ENCODE measurements around the gene FAM53B.

Gene FAM53B

GRCh38 chr10:124704428-124705380 is 39.5 kb downstream of the FAM53B start:
- no peak for DNase-seq
- H3K4me2 ChIP-seq (ENCODE audit: low read depth, low read length): no peak overlapping the region

GRCh38 chr10:124703778-124704427 is 40.3 kb downstream of the FAM53B start:
- no peak overlapping the region for H3K9ac ChIP-seq (ENCODE audit: low read length)
- no peak for TF ChIP-seq EZH2 (optimal IDR thresholded peaks at IDR 0.05; ENCODE audit: low read depth, low read length)
- TF ChIP-seq EZH2phosphoT487 (IDR thresholded peaks at IDR 0.05; ENCODE audit: low read length): no peak
- TF ChIP-seq CTCF (IDR thresholded peaks at IDR 0.05; ENCODE audit: low read length): no peak
- H3K4me2 ChIP-seq (ENCODE audit: low read depth, low read length): no peak overlapping the region
- peaks cover 19% of the 10 kb centered on the region for H3K4me1 ChIP-seq (ENCODE audit: low read length)
- H3K27ac ChIP-seq (ENCODE audit: low read length): no peak overlapping the region
- H3K79me2 ChIP-seq (ENCODE audit: low read length): peaks cover 49% of the 10 kb centered on the region
- H3K9me2 ChIP-seq (replicated peaks; ENCODE audit: insufficient read depth, low read length): no peaks in the 10 kb centered on the region
- H3K4me3 ChIP-seq (ENCODE audit: low read length): no peak overlapping the region
- H3K9me3 ChIP-seq (replicated peaks; ENCODE audit: insufficient read depth, low read length): no peaks in the 10 kb centered on the region
- H3K27me3 ChIP-seq (replicated peaks; ENCODE audit: insufficient read depth, low read length): no peaks in the 10 kb centered on the region
- H4K20me1 ChIP-seq (ENCODE audit: insufficient read depth, low read length): no peaks in the 10 kb centered on the region
- no peak for DNase-seq
- H3F3A ChIP-seq (ENCODE audit: insufficient read depth, low read length): no peaks in the 10 kb centered on the region
- no peak overlapping the region for H2AFZ ChIP-seq (ENCODE audit: low read length)
- no peaks in the 10 kb centered on the region for H3K36me3 ChIP-seq (replicated peaks; ENCODE audit: insufficient read depth, low read length)

More at GRCh38 chr10:124704428-124705380, 39.5 kb downstream of the FAM53B start:
- no peak for TF ChIP-seq EZH2 (optimal IDR thresholded peaks at IDR 0.05; ENCODE audit: low read depth, low read length)
- TF ChIP-seq CTCF (IDR thresholded peaks at IDR 0.05; ENCODE audit: low read length): no peak
- TF ChIP-seq EZH2phosphoT487 (IDR thresholded peaks at IDR 0.05; ENCODE audit: low read length): no peak
- peaks cover 48% of the 10 kb centered on the region for H3K79me2 ChIP-seq (ENCODE audit: low read length)
- no peak overlapping the region for H3K9ac ChIP-seq (ENCODE audit: low read length)
- no peaks in the 10 kb centered on the region for H3K9me3 ChIP-seq (replicated peaks; ENCODE audit: insufficient read depth, low read length)
- H2AFZ ChIP-seq (ENCODE audit: low read length): no peak overlapping the region
- H3K27ac ChIP-seq (ENCODE audit: low read length): no peak overlapping the region
- peaks cover 19% of the 10 kb centered on the region for H3K4me1 ChIP-seq (ENCODE audit: low read length)
- H3K36me3 ChIP-seq (replicated peaks; ENCODE audit: insufficient read depth, low read length): no peaks in the 10 kb centered on the region
- no peaks in the 10 kb centered on the region for H4K20me1 ChIP-seq (ENCODE audit: insufficient read depth, low read length)
- H3F3A ChIP-seq (ENCODE audit: insufficient read depth, low read length): no peaks in the 10 kb centered on the region
- no peaks in the 10 kb centered on the region for H3K9me2 ChIP-seq (replicated peaks; ENCODE audit: insufficient read depth, low read length)
- H3K27me3 ChIP-seq (replicated peaks; ENCODE audit: insufficient read depth, low read length): no peaks in the 10 kb centered on the region
- no peak overlapping the region for H3K4me3 ChIP-seq (ENCODE audit: low read length)

GRCh38 chr10:124703372-124703771 is 40.8 kb downstream of the FAM53B start:
- Histone ChIP-seq H4K20me1 (ENCODE audit: insufficient read depth, low read length) (no peaks in the 10 kb centered on the region), H3K4me3 (ENCODE audit: low read length) (no peak overlapping the region), H3K9me3 (replicated peaks; ENCODE audit: insufficient read depth, low read length) (no peaks in the 10 kb centered on the region), H3F3A (ENCODE audit: insufficient read depth, low read length) (no peaks in the 10 kb centered on the region), H3K4me2 (ENCODE audit: low read depth, low read length) (no peak overlapping the region), H2AFZ (ENCODE audit: low read length) (no peak overlapping the region), H3K36me3 (replicated peaks; ENCODE audit: insufficient read depth, low read length) (no peaks in the 10 kb centered on the region), H3K4me1 (ENCODE audit: low read length) (peaks cover 19% of the 10 kb centered on the region), H3K27ac (ENCODE audit: low read length) (no peak overlapping the region), H3K9me2 (replicated peaks; ENCODE audit: insufficient read depth, low read length) (no peaks in the 10 kb centered on the region), H3K27me3 (replicated peaks; ENCODE audit: insufficient read depth, low read length) (no peaks in the 10 kb centered on the region), H3K9ac (ENCODE audit: low read length) (no peak overlapping the region), H3K79me2 (ENCODE audit: low read length) (peaks cover 48% of the 10 kb centered on the region)
- TF ChIP-seq CTCF (IDR thresholded peaks at IDR 0.05; ENCODE audit: low read length) (no peak), EZH2phosphoT487 (IDR thresholded peaks at IDR 0.05; ENCODE audit: low read length) (no peak), EZH2 (optimal IDR thresholded peaks at IDR 0.05; ENCODE audit: low read depth, low read length) (no peak)
- no peak for DNase-seq

All from MM.1S (cell line).